Neural cell (in vitro differentiated cells): ENCODE results near the gene TTC23. TPM values are rescaled to one million over a fixed set of nuclear protein-coding genes. Genes with fewer than 3 reads are reported as not detected.

Experiments
- H2AFZ ChIP-seq: fragments of 200-600, 300-800 bp; sonication (generic), shearing (Covaris generic); 2 replicates; pipeline ENCODE4 v1.6.0; 2014; ENCODE audit warnings: low read depth, mild to moderate bottlenecking, antibody characterized with exemption, low read length, moderate library complexity
- H3F3A ChIP-seq: fragments of 200-600 bp; shearing (Covaris generic); 2 replicates; pipeline ENCODE4 v1.6.1; 2016; ENCODE audit warnings: mild to moderate bottlenecking, moderate library complexity, mixed read lengths, antibody characterized with exemption, low read length; ENCODE audit not compliant: insufficient read depth, poor library complexity, severe bottlenecking
- H3K27ac ChIP-seq: fragments of 200-600, 300-800 bp; sonication (generic), shearing (Covaris generic); 2 replicates; pipeline ENCODE4 v1.5.1; 2014; ENCODE audit warnings: mild to moderate bottlenecking, low read length, moderate library complexity
- H3K27me3 ChIP-seq: fragments of 300-800, 200-600 bp; sonication (generic), shearing (Covaris generic); 2 replicates; pipeline ENCODE4 v1.6.0; 2014; ENCODE audit warnings: mild to moderate bottlenecking, low read depth, low read length, moderate library complexity; ENCODE audit not compliant: insufficient read depth
- H3K36me3 ChIP-seq: fragments of 300-800, 200-600 bp; sonication (generic), shearing (Covaris generic); 2 replicates; pipeline ENCODE4 v1.5.1; 2014; ENCODE audit warnings: mild to moderate bottlenecking, antibody characterized with exemption, low read length, moderate library complexity; ENCODE audit not compliant: insufficient read depth
- H3K4me2 ChIP-seq: fragments of 300-800, 200-600 bp; sonication (generic), shearing (Covaris generic); 2 replicates; pipeline ENCODE4 v1.6.0; 2014; ENCODE audit warnings: mild to moderate bottlenecking, low read length
- H3K4me3 ChIP-seq: fragments of 300-800, 200-600 bp; sonication (generic), shearing (Covaris generic); 2 replicates; pipeline ENCODE4 v1.5.1; 2014; ENCODE audit warnings: mild to moderate bottlenecking, low read length, moderate library complexity
- H3K79me2 ChIP-seq: fragments of 200-600 bp; shearing (Covaris generic); replicated peaks from 2 replicates; pipeline ENCODE4 v1.6.0; 2014; ENCODE audit warnings: mild to moderate bottlenecking, low read length, moderate library complexity; ENCODE audit not compliant: insufficient read depth
- H3K9ac ChIP-seq: fragments of 300-800, 200-600 bp; sonication (generic), shearing (Covaris generic); 2 replicates; pipeline ENCODE4 v1.6.1; 2016; ENCODE audit warnings: mild to moderate bottlenecking, low read length, mixed read lengths
- H3K9me2 ChIP-seq: fragments of 200-600 bp; shearing (Covaris generic); 2 replicates; pipeline ENCODE4 v1.6.1; 2016; ENCODE audit warnings: mild to moderate bottlenecking, low read length, mixed read lengths; ENCODE audit not compliant: insufficient read depth
- H3K9me3 ChIP-seq: fragments of 200-600, 300-800 bp; sonication (generic), shearing (Covaris generic); 2 replicates; pipeline ENCODE4 v1.6.1; 2016; ENCODE audit warnings: mild to moderate bottlenecking, mixed run types, low read length, moderate library complexity, mixed read lengths
- H4K20me1 ChIP-seq: fragments of 200-600 bp; shearing (Covaris generic); 2 replicates; pipeline ENCODE4 v1.6.1; 2016; ENCODE audit warnings: mild to moderate bottlenecking, mixed run types; ENCODE audit not compliant: insufficient read depth
- CTCF ChIP-seq: fragments of 450-650 bp; IDR thresholded peaks from 2 replicates; pipeline ENCODE4 v1.5.1; 2014; ENCODE audit warnings: antibody characterized with exemption, mild to moderate bottlenecking, moderate library complexity; ENCODE audit not compliant: poor library complexity, severe bottlenecking
- EP300 ChIP-seq: fragments of 450-650 bp; conservative IDR thresholded peaks from 2 replicates; pipeline ENCODE4 v1.6.1; 2014; ENCODE audit warnings: antibody characterized with exemption, mild to moderate bottlenecking, moderate library complexity; ENCODE audit not compliant: poor library complexity, severe bottlenecking
- EZH2 ChIP-seq: fragments of 200-600, 300-800 bp; shearing (Covaris generic), sonication (generic); IDR thresholded peaks from 2 replicates; pipeline ENCODE4 v1.6.1; 2014; ENCODE audit warnings: antibody characterized with exemption, low read length, borderline replicate concordance, mild to moderate bottlenecking; ENCODE audit not compliant: insufficient read depth, poor library complexity, severe bottlenecking
- MXI1 ChIP-seq: fragments of 450-650 bp; conservative IDR thresholded peaks from 2 replicates; pipeline ENCODE4 v1.6.1; 2014; ENCODE audit warnings: antibody characterized with exemption, mild to moderate bottlenecking; ENCODE audit not compliant: poor library complexity, severe bottlenecking
- POLR2AphosphoS5 ChIP-seq: IDR thresholded peaks from 2 replicates; pipeline ENCODE4 v1.6.1; 2012
- RAD21 ChIP-seq: fragments of 450-650 bp; conservative IDR thresholded peaks from 2 replicates; pipeline ENCODE4 v1.6.1; 2014; ENCODE audit warnings: antibody characterized with exemption, mild to moderate bottlenecking, moderate library complexity
- REST ChIP-seq: IDR thresholded peaks from 2 replicates; pipeline ENCODE4 v1.6.1; 2012; ENCODE audit warnings: borderline replicate concordance
- SMC3 ChIP-seq: fragments of 450-650 bp; conservative IDR thresholded peaks from 2 replicates; pipeline ENCODE4 v1.6.1; 2014; ENCODE audit warnings: antibody characterized with exemption, mild to moderate bottlenecking, moderate library complexity; ENCODE audit not compliant: poor library complexity
- TAF1 ChIP-seq: IDR thresholded peaks from 2 replicates; pipeline ENCODE4 v1.6.1; 2012; ENCODE audit warnings: low read depth
- polyA plus RNA-seq: library from polyadenylated mRNA; depleted of rRNA; stranded (reverse); fragments of >200 nt; gene quantifications from 2 replicates; pipeline ENCODE4 v1.2.3, GENCODE V29; 2014

The TTC23 gene
- polyA plus RNA-seq, 1 donor from 2014 or later, result 6.2 TPM

GRCh38 chr15:99275061-99275460 lies 25.7 kb upstream of the TTC23 start:
- Histone ChIP-seq H3K9me3 (no peaks in the 10 kb centered on the region), H3K9me2 (no peaks in the 10 kb centered on the region), H2AFZ (no peak overlapping the region), H3K9ac (no peak overlapping the region), H3K79me2 (no peaks in the 10 kb centered on the region), H3K36me3 (no peaks in the 10 kb centered on the region), H3K27me3 (no peaks in the 10 kb centered on the region), H3K4me2 (no peak overlapping the region), H3K27ac (no peak overlapping the region), H3K4me3 (no peak overlapping the region), H4K20me1 (no peaks in the 10 kb centered on the region), H3F3A (no peaks in the 10 kb centered on the region)
- no peak for TF ChIP-seq CTCF
- no peak for TF ChIP-seq RAD21

GRCh38 chr15:99273801-99274200 lies 24.4 kb upstream of the TTC23 start:
- H2AFZ ChIP-seq, result no peak overlapping the region
- TF ChIP-seq MXI1, result no peak
- TF ChIP-seq TAF1, result no peak
- H3K9ac ChIP-seq, result no peak overlapping the region
- no peaks in the 10 kb centered on the region for H3K79me2 ChIP-seq
- no peak overlapping the region for H3K4me3 ChIP-seq
- H3K9me3 ChIP-seq, result no peaks in the 10 kb centered on the region
- no peak overlapping the region for H3K4me2 ChIP-seq
- H3F3A ChIP-seq, result no peaks in the 10 kb centered on the region
- no peak overlapping the region for H3K27ac ChIP-seq
- H3K27me3 ChIP-seq, result no peaks in the 10 kb centered on the region
- H3K9me2 ChIP-seq, result no peaks in the 10 kb centered on the region
- H3K36me3 ChIP-seq, result no peaks in the 10 kb centered on the region
- H4K20me1 ChIP-seq, result no peaks in the 10 kb centered on the region

GRCh38 chr15:99268431-99268830 lies 19.1 kb upstream of the TTC23 start:
- Histone ChIP-seq H3K9me2 (no peaks in the 10 kb centered on the region), H2AFZ (no peak overlapping the region), H3K9me3 (no peaks in the 10 kb centered on the region), H3K27ac (no peak overlapping the region), H4K20me1 (no peaks in the 10 kb centered on the region), H3K79me2 (no peaks in the 10 kb centered on the region), H3F3A (no peaks in the 10 kb centered on the region), H3K27me3 (no peaks in the 10 kb centered on the region), H3K4me3 (no peak overlapping the region), H3K4me2 (no peak overlapping the region), H3K36me3 (no peaks in the 10 kb centered on the region), H3K9ac (no peak overlapping the region)
- TF ChIP-seq TAF1 (no peak), SMC3 (no peak), REST (no peak), EZH2 (no peak), POLR2AphosphoS5 (no peak), EP300 (no peak), RAD21 (no peak), MXI1 (no peak), CTCF (no peak)
